ENCODE results near the gene KIRREL3.

Gene KIRREL3

DNA sequence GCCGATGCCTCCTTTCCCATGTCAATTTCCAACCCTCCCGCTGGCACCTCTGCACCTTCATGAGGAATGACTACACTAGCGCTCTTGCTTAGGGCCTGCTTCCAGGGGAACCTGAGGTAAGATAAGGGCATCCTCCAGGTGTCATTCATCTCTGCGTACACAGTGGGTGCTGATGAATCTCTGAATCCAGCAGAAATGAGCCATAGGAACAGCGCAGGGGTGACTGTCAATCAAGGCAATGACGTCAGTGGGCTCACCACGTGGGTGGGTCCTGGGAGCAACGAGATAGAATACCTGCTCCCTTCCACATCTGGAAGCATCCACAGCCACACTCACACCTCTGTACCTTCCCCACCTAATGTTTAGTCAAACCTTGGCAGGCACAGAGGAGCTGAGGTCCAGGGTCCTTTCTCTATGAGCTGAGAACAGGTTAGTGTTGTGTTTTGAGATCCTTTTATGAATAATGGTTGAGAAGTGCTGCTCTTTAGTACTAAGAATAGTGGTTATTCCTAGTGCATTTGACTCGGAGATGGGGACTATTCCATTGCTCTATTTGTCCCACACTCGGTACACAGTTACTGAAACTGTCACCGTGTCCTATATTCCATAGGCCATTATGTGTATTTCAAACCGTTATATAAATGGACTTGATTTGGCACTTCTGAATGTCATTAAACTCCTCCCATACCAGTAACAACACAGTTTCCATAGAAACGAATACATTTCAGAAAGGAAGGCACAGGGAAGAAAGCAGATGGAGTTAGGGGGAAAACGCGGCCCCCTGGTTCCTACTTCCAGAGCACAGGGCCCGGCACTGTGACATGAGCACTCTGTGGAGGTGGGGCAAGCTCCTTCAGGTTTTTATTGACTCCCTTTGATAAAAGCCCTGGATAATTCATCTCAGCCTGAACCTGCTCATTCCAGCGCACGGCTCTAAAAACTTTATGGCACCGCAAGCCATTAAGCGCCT, 451.7 kb downstream of the KIRREL3 start:
- no peak for DNase-seq

DNA sequence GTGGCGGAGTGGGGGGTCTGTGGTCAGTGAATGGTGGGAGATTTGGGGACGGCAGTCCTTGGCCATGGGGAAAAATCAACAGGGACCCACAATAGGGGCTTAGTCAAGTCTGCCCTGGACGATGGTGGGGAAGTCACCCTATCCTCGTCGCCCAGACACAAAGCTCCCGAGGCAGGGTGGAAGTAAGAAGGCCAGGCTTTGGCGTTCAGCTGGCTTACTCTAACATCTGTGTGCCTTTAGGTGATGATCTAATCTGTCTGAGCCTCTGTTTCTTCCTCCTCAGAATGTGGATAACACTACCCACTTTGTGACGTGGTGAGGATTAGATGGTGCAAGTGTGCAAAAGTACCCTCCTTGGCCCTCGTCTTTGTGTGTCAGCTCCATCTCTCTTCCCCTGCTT, 452.9 kb downstream of the KIRREL3 start:
- no peak for DNase-seq

DNA sequence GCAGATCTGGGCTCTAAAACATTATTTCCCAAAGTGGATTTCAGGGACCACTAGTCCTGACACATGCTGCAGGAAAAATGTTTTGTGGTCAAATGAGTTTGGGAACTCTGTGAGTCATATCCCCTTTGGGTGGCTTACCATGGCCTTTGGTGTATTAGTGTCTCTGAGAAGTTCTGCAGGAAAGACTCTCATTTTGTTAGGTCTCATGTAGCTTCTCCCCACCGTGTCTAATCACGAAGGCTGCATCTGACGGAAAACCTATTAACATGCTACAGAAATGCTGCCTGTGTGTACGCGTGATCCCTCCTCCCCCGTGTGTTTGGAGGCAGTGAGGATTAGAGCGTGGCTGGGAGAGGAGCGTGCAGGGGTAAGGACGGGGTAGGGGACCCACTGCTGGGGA, 453.4 kb downstream of the KIRREL3 start:
- DNase-seq, result no peak

DNA sequence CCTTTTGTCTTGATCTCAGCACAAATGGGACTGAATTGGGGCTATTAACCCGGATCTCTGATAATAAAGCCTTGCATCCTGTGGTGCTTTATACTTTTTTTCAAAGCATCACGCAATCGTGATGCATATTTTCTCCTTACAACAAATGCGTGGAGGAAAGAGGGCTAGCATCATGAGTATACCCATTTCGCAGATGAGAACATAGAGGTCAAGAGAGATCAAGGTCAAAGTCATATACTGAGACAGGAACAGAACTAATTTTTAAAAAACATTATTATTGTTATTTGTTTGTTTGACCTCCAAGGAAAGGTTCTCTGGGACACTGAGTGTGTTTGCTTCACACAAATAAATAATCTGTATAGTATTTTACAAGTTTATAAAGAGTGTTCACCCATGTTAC, 453.9 kb downstream of the KIRREL3 start:
- no peak for DNase-seq

DNA sequence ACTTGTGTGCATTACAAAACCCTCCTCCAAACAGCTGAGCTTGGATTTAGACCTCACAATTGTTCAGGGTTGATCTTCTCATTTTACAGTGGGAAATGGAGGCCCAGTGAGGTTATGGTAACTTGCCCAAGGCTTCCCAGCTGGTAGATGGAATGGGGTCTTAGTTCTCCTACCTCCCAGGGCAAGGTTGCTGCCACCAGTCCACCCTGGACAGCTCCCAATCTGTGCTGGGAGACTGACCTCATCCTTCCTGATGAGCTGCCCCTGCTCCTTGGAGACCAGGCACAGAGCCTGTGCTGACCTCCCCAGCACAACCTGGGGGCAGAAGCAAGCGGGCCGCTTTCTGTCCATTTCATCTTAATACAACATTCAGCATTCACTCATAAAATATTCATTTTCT, 454.4 kb downstream of the KIRREL3 start:
- no peak for DNase-seq

DNA sequence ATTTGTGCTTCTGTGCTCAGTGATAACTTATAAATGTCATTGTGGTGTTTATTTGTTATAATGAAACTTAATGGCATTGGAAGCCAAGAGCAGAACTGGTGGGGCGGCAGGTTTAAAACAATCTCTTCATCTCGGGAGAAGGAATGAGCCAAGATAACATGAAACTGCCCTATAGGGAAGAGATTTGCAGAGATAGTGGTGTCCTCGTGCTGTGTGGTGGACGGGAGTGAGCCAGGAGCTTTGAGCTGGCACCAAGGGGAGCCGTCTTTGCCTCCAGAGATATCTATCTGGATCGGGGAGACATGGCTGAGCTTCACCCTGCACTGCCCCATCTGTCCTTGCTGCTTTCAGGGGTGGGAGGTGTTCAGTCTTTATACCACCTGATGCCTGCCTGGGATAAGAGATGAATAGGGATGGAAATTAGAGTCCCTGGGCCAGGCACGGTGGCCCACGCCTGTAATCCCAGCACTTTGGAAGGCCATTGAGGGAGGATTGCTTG, 455.5 kb downstream of the KIRREL3 start:
- no peak for DNase-seq

DNA sequence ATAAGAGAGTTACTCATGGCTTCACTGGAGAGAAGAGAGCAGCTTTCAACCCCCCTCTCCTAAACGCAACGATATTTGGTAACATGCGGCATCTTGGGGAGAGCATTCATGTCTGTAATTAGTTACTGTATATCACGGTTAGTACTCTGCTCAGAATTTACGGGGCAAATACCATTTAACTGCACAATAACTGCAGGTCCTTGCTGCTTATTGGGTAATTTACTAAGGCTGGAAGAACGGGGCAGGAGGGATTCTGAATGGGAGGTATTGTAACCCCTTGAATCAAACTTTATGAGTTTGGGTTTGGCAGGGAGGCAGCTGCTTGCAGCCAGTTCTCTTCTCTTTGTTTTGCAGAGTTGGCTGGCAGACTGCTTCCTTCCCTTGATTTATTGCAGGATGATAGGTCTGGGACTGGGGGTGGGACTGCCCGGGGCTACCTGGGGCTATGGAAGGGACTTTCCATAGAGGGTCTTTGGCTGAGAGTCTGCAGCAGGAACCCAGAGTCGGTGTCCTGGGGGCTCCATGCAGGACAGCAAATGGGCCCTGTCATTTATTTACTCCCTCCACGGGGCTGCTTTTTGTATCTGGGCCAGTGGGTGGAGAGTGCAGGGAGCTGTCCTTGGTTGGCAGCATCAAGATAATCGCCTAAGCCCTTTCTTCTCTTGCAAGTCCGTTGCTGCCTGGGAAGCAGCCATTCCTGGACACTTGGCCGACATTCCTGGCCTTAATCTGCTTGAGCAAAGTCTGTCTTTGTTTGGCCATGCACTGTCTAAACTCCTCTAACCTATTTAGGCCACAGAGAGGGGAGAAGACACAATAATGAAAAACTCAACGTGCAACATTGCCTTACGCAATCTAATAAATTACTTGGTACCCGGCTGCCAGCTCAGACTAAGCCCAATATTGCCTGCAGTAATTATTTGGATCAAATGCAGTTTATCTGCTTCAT, 456.2 kb downstream of the KIRREL3 start:
- DNase-seq, result no peak

DNA sequence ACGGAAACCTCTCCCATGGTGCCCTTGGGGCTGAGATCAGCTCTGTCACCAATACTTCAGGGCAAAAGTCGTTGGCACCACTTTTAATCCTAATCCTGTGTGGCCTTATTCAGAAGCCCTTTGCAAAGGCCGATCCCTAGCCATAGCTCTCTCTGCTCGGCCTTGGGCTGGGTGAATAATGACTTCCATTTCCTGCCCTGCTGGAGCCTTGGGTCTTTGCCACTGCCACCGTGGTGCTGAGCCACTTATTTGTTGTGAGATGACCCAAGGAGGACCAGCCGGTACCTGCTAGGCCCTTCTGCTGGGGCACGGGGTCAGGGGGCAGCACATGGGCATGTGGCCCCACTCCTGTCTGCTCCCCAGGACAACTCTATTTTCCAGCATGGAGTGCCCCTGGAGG, 456.9 kb downstream of the KIRREL3 start:
- DNase-seq, result no peak

DNA sequence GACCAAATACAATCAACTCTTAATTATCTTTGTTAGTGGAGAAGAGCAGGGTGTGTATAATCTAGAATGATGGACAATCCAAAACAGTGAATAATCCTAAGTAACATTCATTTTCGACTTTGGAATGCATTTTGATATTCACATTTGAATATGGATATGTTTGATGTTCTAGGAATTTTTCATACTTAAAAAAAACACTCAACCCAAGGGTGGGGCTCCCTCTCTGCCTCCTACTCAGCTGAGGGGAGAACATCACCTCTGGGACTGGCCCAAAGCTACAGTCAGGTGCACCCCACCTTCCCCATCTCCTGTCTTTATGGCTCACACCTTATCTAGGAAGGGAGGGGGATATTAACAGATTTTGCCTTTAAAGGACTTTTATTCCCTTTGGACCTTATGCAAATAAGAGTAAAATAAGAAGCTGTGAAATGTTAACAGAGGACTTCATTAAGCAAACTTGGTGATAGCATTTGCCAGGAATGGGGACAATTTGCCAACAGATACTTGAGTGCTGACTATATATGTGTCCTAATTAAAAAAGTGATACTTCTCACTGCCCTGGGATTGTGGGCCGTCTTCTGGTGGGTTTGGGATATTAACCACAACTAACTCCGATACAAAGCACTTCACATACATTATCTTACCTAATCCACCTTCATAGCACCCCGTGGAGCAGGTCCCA, 458.1 kb downstream of the KIRREL3 start:
- DNase-seq, result no peak

DNA sequence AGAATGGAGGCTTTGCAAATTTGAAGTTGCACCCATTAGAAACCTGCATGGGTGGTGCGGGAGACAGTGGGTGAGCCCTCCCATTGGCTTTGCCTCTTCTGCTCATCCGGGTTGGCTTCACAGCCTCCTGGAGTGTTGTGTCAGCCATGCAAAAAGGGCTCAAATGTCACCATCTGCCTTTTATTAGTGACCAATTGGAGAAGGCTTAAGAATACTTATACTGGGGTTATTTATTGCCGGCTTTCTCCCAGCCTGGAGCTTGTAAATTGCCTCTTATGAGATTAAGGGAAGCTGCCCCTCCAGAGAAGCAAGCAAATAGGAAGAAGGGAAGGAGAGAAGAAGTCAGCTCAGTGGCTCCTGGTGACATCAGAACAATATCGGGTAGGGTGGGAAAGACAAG, 462.5 kb downstream of the KIRREL3 start:
- DNase-seq, result no peak

DNA sequence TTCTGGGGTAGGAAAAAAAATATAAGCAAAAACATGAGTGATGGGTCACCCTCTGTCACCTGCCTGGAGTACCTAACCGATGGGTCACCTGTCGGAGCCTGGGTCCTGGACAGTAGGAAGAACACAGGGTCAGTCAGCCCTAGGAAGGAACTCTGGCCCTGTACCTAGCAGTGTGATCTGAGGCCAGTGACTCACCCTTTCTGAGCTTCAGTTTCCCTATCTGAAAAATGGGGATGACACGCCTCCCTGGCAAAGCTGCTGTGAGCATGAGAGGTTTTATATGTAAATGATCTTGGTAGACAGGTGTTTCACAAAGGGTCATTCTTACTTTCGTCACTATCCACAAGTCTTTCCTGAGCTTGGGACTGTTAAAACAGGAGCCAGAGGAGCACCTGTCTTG, 463.1 kb downstream of the KIRREL3 start:
- no peak for DNase-seq

DNA sequence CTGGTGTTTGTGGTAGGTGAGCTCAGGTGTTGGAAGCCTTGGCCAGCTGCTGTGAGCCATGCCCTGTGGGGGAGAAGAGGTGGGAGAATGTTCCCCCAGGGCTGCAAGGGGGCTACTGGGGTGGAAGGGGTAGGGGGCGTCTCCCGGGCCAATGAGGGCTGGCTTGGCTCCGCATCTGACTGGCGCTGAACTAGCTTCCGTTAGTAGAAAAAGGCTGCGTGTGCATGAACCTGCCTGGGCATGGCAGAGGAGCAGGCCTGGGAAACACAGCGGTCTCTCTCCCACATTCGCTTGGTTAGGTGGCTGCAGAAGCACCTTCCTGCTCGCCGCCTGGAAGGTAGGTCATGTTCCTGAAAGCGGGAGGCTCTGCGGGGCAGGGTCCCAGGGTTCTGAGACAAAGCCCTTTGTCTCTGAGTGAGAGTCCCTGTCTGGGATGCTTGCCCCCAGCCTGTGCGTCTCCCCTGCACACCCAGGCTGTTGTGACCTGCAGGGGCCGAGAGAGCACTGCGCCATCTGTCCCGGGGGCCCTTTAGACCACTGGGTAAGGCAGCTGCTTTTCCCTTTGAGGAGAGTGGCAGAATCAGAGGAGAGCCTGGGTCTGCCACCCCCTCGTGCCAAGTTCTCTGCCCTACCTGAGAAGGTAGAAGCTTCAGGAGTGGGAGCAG, 466.3 kb downstream of the KIRREL3 start:
- DNase-seq, result no peak

DNA sequence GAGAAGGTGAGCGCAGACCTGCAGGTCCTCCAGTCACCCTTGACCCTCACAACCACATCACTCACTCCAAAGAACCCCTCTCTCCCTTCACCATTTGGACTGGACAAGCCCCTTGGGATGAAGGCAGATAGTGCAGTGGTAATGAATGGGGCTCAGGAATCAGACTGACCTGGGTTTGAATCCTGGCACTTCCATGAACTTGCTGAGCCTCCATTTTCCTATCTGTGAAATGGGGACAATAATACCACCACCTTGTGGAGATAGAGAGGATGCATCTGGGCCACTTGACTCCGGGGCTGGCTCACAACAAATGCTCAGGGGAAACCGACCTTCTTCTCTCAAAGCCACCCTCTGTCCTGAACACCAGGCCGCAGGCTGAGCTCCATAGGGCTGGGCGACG, 467.0 kb downstream of the KIRREL3 start:
- DNase-seq, result no peak

DNA sequence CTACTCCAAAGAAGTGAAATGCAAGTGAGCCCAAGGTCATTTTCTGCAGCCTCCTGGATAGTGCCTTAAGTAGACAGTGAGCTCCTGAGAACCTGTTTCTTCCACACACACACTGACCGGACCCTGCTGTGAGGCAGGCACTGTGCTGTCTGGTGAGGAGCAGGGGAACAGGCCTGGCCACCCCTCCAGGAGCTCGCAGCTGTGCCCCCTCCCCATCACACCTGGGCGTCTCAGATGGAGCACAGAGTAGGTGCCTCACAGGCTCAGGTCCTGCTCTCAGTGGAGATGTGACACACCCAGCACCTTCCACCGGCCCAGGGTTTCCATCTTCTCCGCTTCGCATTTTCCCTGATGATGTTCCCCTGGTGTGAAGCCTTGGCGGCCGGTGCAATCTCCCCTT, 470.2 kb downstream of the KIRREL3 start:
- no peak for DNase-seq

DNA sequence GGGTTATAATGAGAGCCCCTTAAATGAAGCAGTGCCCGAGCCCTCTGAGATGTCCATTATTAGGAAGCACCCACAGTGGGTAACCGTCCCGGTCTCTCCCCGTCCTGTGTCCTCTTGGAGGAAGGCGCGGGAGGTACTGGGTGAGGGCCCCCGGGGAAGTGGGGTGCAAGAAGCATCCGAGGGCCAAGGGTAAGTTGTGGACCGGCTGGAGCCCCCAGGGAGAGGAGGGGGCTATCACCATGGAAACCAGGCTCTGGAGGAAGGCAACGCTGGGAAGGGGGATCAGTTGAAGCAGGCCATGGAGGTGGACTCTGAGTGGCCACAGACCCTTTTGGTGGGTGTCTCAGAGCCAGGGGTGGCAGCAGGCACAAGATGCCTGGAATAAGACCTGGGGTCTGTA, 471.5 kb downstream of the KIRREL3 start:
- no peak for DNase-seq

DNA sequence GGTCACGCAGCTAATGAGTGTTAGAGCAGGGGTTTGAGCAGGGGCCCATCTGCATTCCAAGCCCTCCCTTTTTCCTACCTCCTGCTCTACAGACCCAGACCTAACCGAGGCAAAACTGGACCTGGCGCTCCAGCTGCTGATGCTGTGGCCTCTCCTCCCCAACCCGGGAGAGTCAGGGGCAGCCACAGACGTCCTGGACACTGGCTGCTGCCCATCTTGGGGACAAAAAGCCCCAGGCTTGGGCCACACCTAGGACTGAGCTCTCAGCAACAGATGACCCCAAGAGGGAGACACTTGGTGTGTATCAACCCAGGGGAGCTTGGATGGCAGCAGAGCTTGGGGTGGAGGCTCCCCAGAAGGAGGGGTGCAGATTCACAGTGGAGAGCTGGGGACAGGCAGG, 472.5 kb downstream of the KIRREL3 start:
- DNase-seq, result no peak

DNA sequence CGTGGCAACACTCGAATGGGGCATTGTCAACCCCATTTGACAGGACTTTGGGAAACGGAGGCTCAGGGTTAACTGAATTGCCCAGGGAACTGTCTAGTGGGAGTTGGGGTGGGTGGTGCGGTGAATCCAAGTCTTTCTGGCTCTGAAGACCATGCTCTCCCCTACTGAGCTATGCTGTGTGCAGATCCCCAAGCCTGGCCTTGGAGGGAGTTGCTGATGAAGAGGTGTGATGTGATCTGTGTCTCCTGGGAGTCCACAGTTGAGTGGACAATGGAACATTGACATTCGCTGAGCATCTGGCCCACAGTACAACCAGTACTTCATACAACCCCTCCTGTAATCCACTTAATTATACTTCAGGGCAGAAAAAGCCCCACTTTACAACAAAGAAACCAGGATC, 472.9 kb downstream of the KIRREL3 start:
- no peak for DNase-seq

DNA sequence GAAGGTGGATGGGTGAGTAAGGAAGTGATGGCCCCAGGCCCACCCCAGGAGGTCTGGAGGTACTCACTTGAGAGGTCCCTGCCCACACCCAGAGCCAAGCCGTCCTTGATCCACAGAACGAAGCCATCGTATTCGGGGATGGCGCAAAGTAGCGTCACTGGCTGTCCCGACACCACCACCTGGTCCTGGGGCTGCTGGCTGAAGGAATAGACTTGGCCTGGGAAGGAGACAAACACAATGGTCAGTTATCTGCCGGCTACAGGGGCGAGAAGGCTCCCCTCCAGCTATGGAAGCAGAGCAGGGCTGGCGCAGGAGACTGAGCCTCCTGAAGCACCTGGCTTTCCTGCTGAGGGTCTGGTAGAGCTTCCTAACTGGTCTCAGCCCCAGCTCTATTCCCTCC, 474.1 kb downstream of the KIRREL3 start:
- DNase-seq, result no peak

DNA sequence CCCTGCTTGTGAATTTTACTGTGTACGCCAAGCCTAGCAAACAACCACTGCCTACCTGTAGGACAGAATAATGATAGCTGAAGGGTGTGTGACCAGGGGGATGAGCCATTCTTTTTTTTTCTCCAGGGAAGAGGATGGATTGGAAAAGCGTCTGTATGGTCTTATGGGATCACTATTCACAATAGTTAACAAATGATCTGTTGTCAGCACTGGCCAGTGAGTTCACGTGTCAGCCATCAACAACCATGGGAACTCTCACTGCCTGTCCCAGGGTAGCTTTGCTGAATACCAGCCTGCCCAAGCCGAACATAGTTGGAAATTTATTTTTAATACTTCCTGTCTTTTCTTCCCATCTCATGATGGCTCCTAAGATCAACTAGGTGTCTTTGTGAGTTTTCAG, 474.9 kb downstream of the KIRREL3 start:
- DNase-seq, result no peak

DNA sequence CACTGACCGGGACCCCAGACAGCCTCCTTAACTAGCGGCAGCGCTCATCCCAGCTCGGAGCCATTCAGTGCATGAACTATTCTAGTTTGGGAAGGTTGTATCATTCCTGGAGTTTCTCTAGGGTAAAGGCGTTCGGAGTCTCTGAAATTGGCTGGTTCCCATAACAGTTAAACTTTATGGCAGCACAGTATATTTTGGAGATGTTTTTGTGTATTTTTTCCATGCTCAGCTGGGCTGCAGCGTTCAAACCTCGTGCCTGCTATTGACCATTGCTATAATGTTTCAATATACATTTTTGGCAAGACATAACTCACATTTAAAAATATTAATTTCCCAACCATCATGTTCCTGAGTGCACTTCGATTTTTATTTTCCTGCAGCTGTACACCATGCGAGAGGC, 475.4 kb downstream of the KIRREL3 start:
- no peak for DNase-seq

DNA sequence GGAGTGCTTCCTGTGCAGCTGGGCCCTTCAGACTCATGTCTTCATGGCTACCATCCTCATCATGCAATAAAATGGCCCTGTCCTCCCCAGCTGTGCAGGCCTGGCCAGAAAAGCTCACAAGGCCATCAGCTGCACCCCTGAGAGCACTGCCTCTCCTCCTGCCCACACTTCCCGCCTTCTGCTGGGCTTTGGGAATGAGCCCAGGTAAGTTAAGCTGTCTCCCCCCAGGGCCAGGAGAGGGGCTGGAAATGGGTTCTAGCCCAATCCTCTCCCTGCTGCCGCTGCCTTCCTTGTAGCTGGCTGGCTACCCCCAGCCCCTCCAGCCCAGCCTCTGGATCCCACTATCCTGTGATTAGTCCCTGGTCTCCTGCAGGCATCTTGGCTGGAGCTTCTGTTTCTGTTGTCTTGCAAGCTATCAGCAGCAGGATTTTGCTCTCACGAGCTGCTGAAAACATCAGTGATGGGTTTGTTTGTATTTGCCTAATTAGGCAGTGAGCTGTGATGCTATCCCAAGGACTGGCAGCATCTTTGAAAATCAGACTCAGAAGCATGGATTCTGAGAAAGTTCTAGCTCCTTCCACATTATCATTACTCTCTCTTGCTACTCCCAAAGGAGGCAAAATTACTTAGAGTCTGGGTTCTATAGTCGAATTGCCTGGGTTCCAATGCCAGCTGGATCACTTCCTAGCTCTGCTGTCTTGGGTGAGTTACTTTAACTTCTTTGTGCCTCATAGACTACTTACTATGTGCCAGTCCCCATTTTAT, 476.9 kb downstream of the KIRREL3 start:
- DNase-seq, result no peak

DNA sequence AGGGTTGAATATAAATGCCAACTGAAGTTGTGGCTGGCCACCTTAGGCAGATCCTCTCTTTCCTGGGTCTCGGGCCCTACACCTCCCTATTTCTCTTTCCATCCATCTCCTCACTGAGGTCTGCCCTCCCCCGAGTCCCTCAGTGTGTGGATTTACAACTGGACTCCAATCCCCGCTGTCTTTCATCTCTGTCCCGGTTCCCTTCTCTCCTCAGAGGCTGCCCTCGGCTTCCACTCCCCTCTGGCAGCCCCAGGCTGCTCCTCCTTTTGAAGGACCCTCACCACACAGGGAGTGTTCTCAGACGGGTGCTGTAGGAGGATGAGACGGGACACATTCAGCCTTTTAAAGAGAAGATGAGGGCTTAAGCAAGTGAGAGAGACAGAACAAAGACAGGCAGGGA, 478.0 kb downstream of the KIRREL3 start:
- DNase-seq, result no peak

Data from GOT3 (cell line).